HepG2 (cell line): ENCODE data around the gene SLC25A45. TPM values are rescaled to one million over a fixed set of nuclear protein-coding genes. Genes with fewer than 3 reads are reported as not detected.

ENCODE experiments used
- ARID2 ChIP-seq: sonication (generic); formaldehyde crosslinking; IDR thresholded peaks from 2 replicates; pipeline ENCODE4 v1.8.1; 2022; ENCODE audit warnings: mild to moderate bottlenecking, missing genetic modification reagents, borderline replicate concordance
- BORCS8-MEF2B ChIP-seq: sonication (generic); formaldehyde crosslinking; IDR thresholded peaks from 2 replicates; pipeline ENCODE4 v1.8.0; 2022; ENCODE audit warnings: mild to moderate bottlenecking, missing genetic modification reagents
- CCDC6 ChIP-seq: sonication (generic); formaldehyde crosslinking; IDR thresholded peaks from 2 replicates; pipeline ENCODE4 v1.8.1; 2022; ENCODE audit warnings: mild to moderate bottlenecking, missing genetic modification reagents, moderate library complexity
- ERF ChIP-seq: IDR thresholded peaks from 2 replicates; pipeline ENCODE4 v1.6.1; 2018; ENCODE audit warnings: missing biosample characterization, missing genetic modification reagents
- EZH2 ChIP-seq: conservative IDR thresholded peaks from 2 replicates; pipeline ENCODE4 v1.6.1; 2012; ENCODE audit warnings: mild to moderate bottlenecking, low read depth, low read length, moderate library complexity
- GTF3A ChIP-seq: sonication (generic); formaldehyde crosslinking; conservative IDR thresholded peaks from 2 replicates; pipeline ENCODE4 v1.4.0; 2020; ENCODE audit warnings: mild to moderate bottlenecking, missing genetic modification reagents
- HIVEP1 ChIP-seq: sonication (generic); formaldehyde crosslinking; IDR thresholded peaks from 2 replicates; pipeline ENCODE4 v1.4.0; 2020; ENCODE audit warnings: mild to moderate bottlenecking, missing genetic modification reagents
- HNF4G ChIP-seq, 2 experiments: sonication (generic) in 1 of 2; formaldehyde crosslinking in 1 of 2; IDR thresholded peaks; 2 replicates each; pipeline versions ENCODE4 v1.4.0 to v1.6.1; 2011 to 2020; ENCODE audit warnings: borderline replicate concordance in 2 of 2, low read depth in 2 of 2, mild to moderate bottlenecking in 2 of 2, low read length in 1 of 2, missing genetic modification reagents in 1 of 2, moderate library complexity in 1 of 2
- KDM5A ChIP-seq: fragments of 200-600 bp; sonication (generic); IDR thresholded peaks from 2 replicates; pipeline ENCODE4 v1.7.0; 2018; ENCODE audit warnings: antibody characterized with exemption, mild to moderate bottlenecking, low read length, borderline replicate concordance
- MEIS1 ChIP-seq: sonication (generic); formaldehyde crosslinking; IDR thresholded peaks from 2 replicates; pipeline ENCODE4 v1.9.0; 2021; ENCODE audit warnings: mild to moderate bottlenecking, missing genetic modification reagents, moderate library complexity, borderline replicate concordance
- PITX1 ChIP-seq: sonication (generic); formaldehyde crosslinking; IDR thresholded peaks from 2 replicates; pipeline ENCODE4 v1.5.1; 2020; ENCODE audit warnings: mild to moderate bottlenecking, missing genetic modification reagents
- RXRB ChIP-seq: IDR thresholded peaks from 2 replicates; pipeline ENCODE4 v1.6.1; 2016; ENCODE audit warnings: borderline replicate concordance, missing genetic modification reagents, missing compliant biosample characterization
- TCF12 ChIP-seq, 2 experiments: fragments of 450-650 bp in 1 of 2; sonication (generic) in 1 of 2; formaldehyde crosslinking in 1 of 2; IDR thresholded peaks; 2 replicates each; pipeline versions ENCODE4 v1.6.1 to v1.8.0; 2017 to 2022; ENCODE audit warnings: antibody characterized with exemption in 1 of 2, mild to moderate bottlenecking in 1 of 2, missing genetic modification reagents in 1 of 2, moderate library complexity in 1 of 2
- TCF7 ChIP-seq: sonication (generic); IDR thresholded peaks from 2 replicates; pipeline ENCODE4 v1.6.1; 2016; ENCODE audit warnings: antibody characterized with exemption, low read depth
- THAP8 ChIP-seq: sonication (generic); formaldehyde crosslinking; IDR thresholded peaks from 2 replicates; pipeline ENCODE4 v1.5.1; 2020; ENCODE audit warnings: missing genetic modification reagents, mild to moderate bottlenecking, borderline replicate concordance
- XBP1 ChIP-seq: sonication (generic); formaldehyde crosslinking; IDR thresholded peaks from 2 replicates; pipeline ENCODE4 v1.5.0; 2020; ENCODE audit warnings: missing genetic modification reagents
- ZBTB46 ChIP-seq: sonication (generic); formaldehyde crosslinking; IDR thresholded peaks from 2 replicates; pipeline ENCODE4 v1.4.0; 2020; ENCODE audit warnings: mild to moderate bottlenecking, missing genetic modification reagents, borderline replicate concordance
- ZNF230 ChIP-seq: sonication (generic); formaldehyde crosslinking; IDR thresholded peaks from 2 replicates; pipeline ENCODE4 v1.4.0; 2020; ENCODE audit warnings: mild to moderate bottlenecking, missing genetic modification reagents
- ZNF337 ChIP-seq: sonication (generic); formaldehyde crosslinking; IDR thresholded peaks from 2 replicates; pipeline ENCODE4 v1.5.1; 2020; ENCODE audit warnings: missing genetic modification reagents, low read depth, mild to moderate bottlenecking, borderline replicate concordance
- ZNF354B ChIP-seq: sonication (generic); formaldehyde crosslinking; IDR thresholded peaks from 2 replicates; pipeline ENCODE4 v1.8.0; 2022; ENCODE audit warnings: mild to moderate bottlenecking, missing genetic modification reagents
- polyA plus RNA-seq, 8 experiments: library from polyadenylated mRNA; depleted of rRNA in 3 of 8; stranded (reverse) in 7 of 8; unstranded in 1 of 8; fragments of >200 nt; fragmentation: Illumina TruSeq in 4 of 8; extraction: Trizol in 4 of 8; gene quantifications; 2 replicates each; pipeline versions ENCODE4 v1.2.1 to v1.2.3, GENCODE V29; 2011 to 2016; ENCODE audit warnings: low read depth in 4 of 8, missing spikeins in 1 of 8, mixed read lengths in 1 of 8; ENCODE audit not compliant: insufficient read depth in 1 of 8
- total RNA-seq, 5 experiments: library from RNA; depleted of rRNA; stranded (reverse); fragments of >200 nt; fragmentation: Illumina TruSeq; extraction: Trizol; gene quantifications; 2 replicates each; pipeline ENCODE4 v1.2.3, GENCODE V29; 2016; ENCODE audit warnings: low read depth in 1 of 5
- TF ChIP-seq, protein P1 (sequence below): sonication (generic); formaldehyde crosslinking; IDR thresholded peaks from 2 replicates; pipeline ENCODE4 v1.5.0; 2020; ENCODE audit warnings: mild to moderate bottlenecking, missing genetic modification reagents, moderate library complexity
- TF ChIP-seq, protein P2 (sequence below): sonication (generic); formaldehyde crosslinking; IDR thresholded peaks from 2 replicates; pipeline ENCODE4 v1.5.1; 2020; ENCODE audit warnings: mild to moderate bottlenecking, missing genetic modification reagents, borderline replicate concordance

SLC25A45 gene
- total and polyA plus RNA-seq, 2 of the 13 experiments (the other 11 are each of a cell fraction or from before 2014, with no cell fraction given) = 1.2 to 3.4 TPM

DNA sequence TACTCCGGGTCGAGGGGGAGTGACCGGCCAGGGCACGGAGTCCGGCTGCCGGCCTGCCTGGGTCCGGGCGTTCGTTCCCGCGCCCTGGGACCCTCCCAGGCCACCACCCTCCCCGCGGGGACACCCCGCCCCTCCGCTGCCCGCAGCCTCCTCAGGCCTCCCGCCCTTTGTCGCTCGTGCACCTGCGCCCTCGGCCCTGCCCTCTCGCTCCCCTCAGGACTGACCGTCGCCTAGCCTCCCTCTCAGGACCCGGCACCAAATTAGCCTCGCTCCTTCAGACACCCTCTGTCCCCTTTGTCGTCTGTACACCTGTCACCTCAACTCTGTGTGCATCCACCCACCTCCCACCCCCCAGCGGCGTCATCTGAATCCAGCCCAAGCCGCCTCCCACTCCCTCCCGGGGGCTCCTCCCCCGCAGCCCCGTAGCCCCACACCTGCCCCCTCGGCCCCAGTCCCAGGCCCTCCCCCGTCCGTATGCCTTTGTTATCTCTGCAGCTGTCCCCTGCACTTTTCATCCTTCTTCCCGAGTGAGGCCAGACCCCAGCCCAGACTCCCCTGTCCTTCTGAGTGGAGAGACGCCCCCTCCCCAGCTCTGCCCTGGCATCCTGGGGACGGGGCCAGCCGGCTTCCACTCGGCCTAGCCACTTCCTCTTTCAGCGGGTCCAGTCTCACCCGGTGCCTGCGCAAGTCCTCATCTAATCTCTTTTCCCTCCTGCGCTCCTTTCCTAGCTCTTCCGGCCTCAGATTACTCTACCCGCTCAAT is 27.3 kb downstream of the SLC25A45 start (continued):
- TF ChIP-seq, protein P1, sequence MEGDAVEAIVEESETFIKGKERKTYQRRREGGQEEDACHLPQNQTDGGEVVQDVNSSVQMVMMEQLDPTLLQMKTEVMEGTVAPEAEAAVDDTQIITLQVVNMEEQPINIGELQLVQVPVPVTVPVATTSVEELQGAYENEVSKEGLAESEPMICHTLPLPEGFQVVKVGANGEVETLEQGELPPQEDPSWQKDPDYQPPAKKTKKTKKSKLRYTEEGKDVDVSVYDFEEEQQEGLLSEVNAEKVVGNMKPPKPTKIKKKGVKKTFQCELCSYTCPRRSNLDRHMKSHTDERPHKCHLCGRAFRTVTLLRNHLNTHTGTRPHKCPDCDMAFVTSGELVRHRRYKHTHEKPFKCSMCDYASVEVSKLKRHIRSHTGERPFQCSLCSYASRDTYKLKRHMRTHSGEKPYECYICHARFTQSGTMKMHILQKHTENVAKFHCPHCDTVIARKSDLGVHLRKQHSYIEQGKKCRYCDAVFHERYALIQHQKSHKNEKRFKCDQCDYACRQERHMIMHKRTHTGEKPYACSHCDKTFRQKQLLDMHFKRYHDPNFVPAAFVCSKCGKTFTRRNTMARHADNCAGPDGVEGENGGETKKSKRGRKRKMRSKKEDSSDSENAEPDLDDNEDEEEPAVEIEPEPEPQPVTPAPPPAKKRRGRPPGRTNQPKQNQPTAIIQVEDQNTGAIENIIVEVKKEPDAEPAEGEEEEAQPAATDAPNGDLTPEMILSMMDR (CRISPR knock-in tag) = no peak
- TF ChIP-seq HIVEP1 (CRISPR knock-in tag) (no peak), RXRB (CRISPR knock-in tag) (no peak), ZBTB46 (CRISPR knock-in tag) (no peak), ARID2 (no peak), XBP1 (CRISPR knock-in tag) (no peak), CCDC6 (no peak), ZNF337 (no peak), ZNF354B (CRISPR knock-in tag) (no peak), THAP8 (CRISPR knock-in tag) (0 out of 2 replicates have a peak, but pooled peaks have one; percentile 39), BORCS8-MEF2B (CRISPR knock-in tag) (no peak), ERF (no peak), MEIS1 (CRISPR knock-in tag) (no peak), TCF7 (no peak), PITX1 (CRISPR knock-in tag) (no peak), KDM5A (0 out of 2 replicates have a peak, but pooled peaks have one; percentile 0), GTF3A (CRISPR knock-in tag) (0 out of 2 replicates have a peak, but pooled peaks have one; percentile 54), TCF12 (IDR thresholded peaks at IDR 0.05) (no peak), TCF12 (CRISPR knock-in tag; IDR thresholded peaks at IDR 0.05) (0 out of 2 replicates have a peak, but pooled peaks have one; percentile 60), HNF4G (IDR thresholded peaks at IDR 0.05; ENCODE audit: borderline replicate concordance, low read depth, low read length) (no peak; the same call in 1 of the 2 replicates), HNF4G (CRISPR knock-in tag; IDR thresholded peaks at IDR 0.05; ENCODE audit: borderline replicate concordance, low read depth) (no peak), EZH2 (no peak), ZNF230 (CRISPR knock-in tag) (peak; percentile 66; the same call in 1 of the 2 replicates)
- TF ChIP-seq, protein P2, sequence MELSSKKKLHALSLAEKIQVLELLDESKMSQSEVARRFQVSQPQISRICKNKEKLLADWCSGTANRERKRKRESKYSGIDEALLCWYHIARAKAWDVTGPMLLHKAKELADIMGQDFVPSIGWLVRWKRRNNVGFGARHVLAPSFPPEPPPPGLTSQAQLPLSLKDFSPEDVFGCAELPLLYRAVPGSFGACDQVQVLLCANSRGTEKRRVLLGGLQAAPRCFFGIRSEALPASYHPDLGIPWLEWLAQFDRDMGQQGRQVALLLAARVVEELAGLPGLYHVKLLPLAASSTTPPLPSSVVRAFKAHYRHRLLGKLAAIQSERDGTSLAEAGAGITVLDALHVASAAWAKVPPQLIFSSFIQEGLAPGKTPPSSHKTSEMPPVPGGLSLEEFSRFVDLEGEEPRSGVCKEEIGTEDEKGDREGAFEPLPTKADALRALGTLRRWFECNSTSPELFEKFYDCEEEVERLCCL (CRISPR knock-in tag) = no peak
